H9 (cell line): Measurements from ENCODE around the gene INTS6L. TPM values are rescaled to one million over a fixed set of nuclear protein-coding genes. Genes with fewer than 3 reads are reported as not detected.

Experiments
- DNase-seq: peaks from one replicate; pipeline ENCODE4 v3.0.0-alpha.2; 2017
- H2AFZ ChIP-seq: one replicate; pipeline ENCODE4 v1.6.1; 2013; ENCODE audit warnings: mild to moderate bottlenecking, low read length, control low read depth, moderate library complexity
- H2AK5ac ChIP-seq: 2 replicates; pipeline ENCODE4 v1.6.1; 2013; ENCODE audit warnings: low read length, control low read depth, mixed read lengths; ENCODE audit not compliant: insufficient read length
- H2BK120ac ChIP-seq: one replicate; pipeline ENCODE4 v1.6.1; 2013; ENCODE audit warnings: low read depth, mild to moderate bottlenecking, low read length, control low read depth, inconsistent platforms; ENCODE audit not compliant: poor library complexity, severe bottlenecking
- H2BK12ac ChIP-seq: 2 replicates; pipeline ENCODE4 v1.6.1; 2013; ENCODE audit warnings: low read length, control low read depth, mixed read lengths, low read depth; ENCODE audit not compliant: insufficient read length
- H2BK15ac ChIP-seq: 2 replicates; pipeline ENCODE4 v1.6.1; 2013; ENCODE audit warnings: low read depth, low read length, control low read depth
- H2BK20ac ChIP-seq: one replicate; pipeline ENCODE4 v1.6.1; 2013; ENCODE audit warnings: low read depth, mild to moderate bottlenecking, low read length, control low read depth, inconsistent platforms; ENCODE audit not compliant: poor library complexity, severe bottlenecking
- H2BK5ac ChIP-seq: 2 replicates; pipeline ENCODE4 v1.6.1; 2013; ENCODE audit warnings: low read length, control low read depth, mixed read lengths; ENCODE audit not compliant: insufficient read length
- H3K14ac ChIP-seq: 2 replicates; pipeline ENCODE4 v1.6.1; 2013; ENCODE audit warnings: low read length, control low read depth; ENCODE audit not compliant: insufficient read depth
- H3K18ac ChIP-seq: 2 replicates; pipeline ENCODE4 v1.6.1; 2013; ENCODE audit warnings: low read depth, mild to moderate bottlenecking, mixed read lengths, low read length, control low read depth; ENCODE audit not compliant: insufficient read length
- H3K23ac ChIP-seq: 2 replicates; pipeline ENCODE4 v1.6.1; 2013; ENCODE audit warnings: low read length, control low read depth, mixed read lengths, low read depth; ENCODE audit not compliant: insufficient read length
- H3K23me2 ChIP-seq: 2 replicates; pipeline ENCODE4 v1.6.1; 2013; ENCODE audit warnings: low read depth, mild to moderate bottlenecking, mixed read lengths, low read length, control low read depth; ENCODE audit not compliant: insufficient read length, poor library complexity, severe bottlenecking
- H3K27ac ChIP-seq: 2 replicates; pipeline ENCODE4 v1.5.1; 2013; ENCODE audit warnings: low read length, control low read depth, mixed read lengths, low read depth; ENCODE audit not compliant: insufficient read length
- H3K27me3 ChIP-seq: 2 replicates; pipeline ENCODE4 v1.6.1; 2013; ENCODE audit warnings: low read length, control low read depth, inconsistent platforms; ENCODE audit not compliant: insufficient read depth
- H3K4ac ChIP-seq: 2 replicates; pipeline ENCODE4 v1.6.1; 2013; ENCODE audit warnings: low read depth, mild to moderate bottlenecking, control low read depth, inconsistent platforms, low read length, moderate library complexity
- H3K4me1 ChIP-seq: 2 replicates; pipeline ENCODE4 v1.6.1; 2013; ENCODE audit warnings: low read length, control low read depth, inconsistent platforms; ENCODE audit not compliant: insufficient read depth
- H3K4me2 ChIP-seq: 2 replicates; pipeline ENCODE4 v1.6.1; 2013; ENCODE audit warnings: low read length, control low read depth, mixed read lengths; ENCODE audit not compliant: insufficient read length, insufficient read depth
- H3K56ac ChIP-seq: 2 replicates; pipeline ENCODE4 v1.6.1; 2013; ENCODE audit warnings: low read depth, mild to moderate bottlenecking, mixed read lengths, low read length, control low read depth; ENCODE audit not compliant: insufficient read length
- H3K79me1 ChIP-seq: 2 replicates; pipeline ENCODE4 v1.6.1; 2013; ENCODE audit warnings: low read depth, mild to moderate bottlenecking, moderate library complexity, low read length, control low read depth, inconsistent platforms; ENCODE audit not compliant: insufficient read depth, poor library complexity, severe bottlenecking
- H3K79me2 ChIP-seq: 2 replicates; pipeline ENCODE4 v1.6.1; 2013; ENCODE audit warnings: low read length, control low read depth, inconsistent platforms; ENCODE audit not compliant: insufficient read depth
- H3K9ac ChIP-seq: 2 replicates; pipeline ENCODE4 v1.6.1; 2013; ENCODE audit warnings: low read length, control low read depth, mixed read lengths; ENCODE audit not compliant: insufficient read length; ENCODE audit errors: extremely low read depth
- H3K9me3 ChIP-seq: one replicate; pipeline ENCODE4 v1.6.1; 2013; ENCODE audit warnings: low read depth, low read length, inconsistent platforms; ENCODE audit not compliant: control insufficient read depth
- H3T11ph ChIP-seq: one replicate; pipeline ENCODE4 v1.6.1; 2013; ENCODE audit warnings: mild to moderate bottlenecking, low read length, control low read depth, inconsistent platforms
- H4K20me1 ChIP-seq: one replicate; pipeline ENCODE4 v1.6.1; 2013; ENCODE audit not compliant: control insufficient read depth, insufficient read length, insufficient read depth
- H4K5ac ChIP-seq: 2 replicates; pipeline ENCODE4 v1.6.1; 2013; ENCODE audit warnings: low read depth, mild to moderate bottlenecking, mixed read lengths, low read length, control low read depth; ENCODE audit not compliant: insufficient read length
- H4K8ac ChIP-seq: replicated peaks from 2 replicates; pipeline ENCODE4 v1.6.1; 2013; ENCODE audit warnings: low read length, control low read depth, mixed read lengths, low read depth; ENCODE audit not compliant: insufficient read length
- H4K91ac ChIP-seq: 2 replicates; pipeline ENCODE4 v1.6.1; 2013; ENCODE audit warnings: low read depth, mild to moderate bottlenecking, moderate library complexity, mixed read lengths, low read length, control low read depth; ENCODE audit not compliant: insufficient read length
- H3K27ac Mint-ChIP-seq, 3 experiments: 2 replicates in 2 of 3; 3 replicates in 1 of 3; pipeline ENCODE4 v1.8.0; 2020 to 2021; ENCODE audit warnings: mixed read lengths in 3 of 3, mild to moderate bottlenecking in 1 of 3, moderate library complexity in 1 of 3
- H3K27me3 Mint-ChIP-seq: 2 replicates; pipeline ENCODE4 v1.8.0; 2021; ENCODE audit warnings: low read depth, mild to moderate bottlenecking, moderate library complexity, mixed read lengths
- H3K36me3 Mint-ChIP-seq, 3 experiments: 2 replicates in 2 of 3; 3 replicates in 1 of 3; pipeline ENCODE4 v1.8.0; 2020 to 2021; ENCODE audit warnings: low read depth in 3 of 3, mixed read lengths in 3 of 3; ENCODE audit not compliant: insufficient read depth in 1 of 3
- H3K4me1 Mint-ChIP-seq, 2 experiments: 2 replicates each; pipeline ENCODE4 v1.8.0; 2020; ENCODE audit warnings: mixed read lengths in 2 of 2
- H3K4me3 Mint-ChIP-seq, 2 experiments: 2 replicates in 1 of 2; 3 replicates in 1 of 2; pipeline ENCODE4 v1.8.0; 2020 to 2021; ENCODE audit warnings: mild to moderate bottlenecking in 2 of 2, mixed read lengths in 2 of 2, moderate library complexity in 1 of 2
- H3K9me3 Mint-ChIP-seq, 2 experiments: 2 replicates in 1 of 2; 3 replicates in 1 of 2; pipeline ENCODE4 v1.8.0; 2020; ENCODE audit warnings: mild to moderate bottlenecking in 2 of 2, mixed read lengths in 2 of 2, moderate library complexity in 1 of 2
- CTCF ChIP-seq: fragments of 200-600 bp; sonication (generic); conservative IDR thresholded peaks from 3 replicates; pipeline ENCODE4 v1.8.0; 2021; ENCODE audit warnings: antibody characterized with exemption, mild to moderate bottlenecking
- WGBS: extraction: QIAGEN DNeasy Blood & Tissue Kit; methylation state at CpG from one replicate; pipeline ENCODE4 v1.1.7; 2013; ENCODE audit warnings: missing lambda C conversion rate, low lambda C conversion rate, mixed read lengths; ENCODE audit not compliant: insufficient read length; ENCODE audit errors: extremely low coverage; 5-methylcytosine and 5-hydroxymethylcytosine counted together
- total RNA-seq: library from RNA; stranded (reverse); gene quantifications from 2 replicates; pipeline ENCODE4 v1.2.1, GENCODE V29; 2021

INTS6L gene
- total RNA-seq, 1 experiment from 2014 or later, result 7.8 TPM

- H3K4me3 Mint-ChIP-seq, result no peak overlapping the region
Observed at GRCh38 chrX:135581496-135581895, 61.0 kb downstream of the INTS6L start.

More at GRCh38 chrX:135581496-135581895, 61.0 kb downstream of the INTS6L start:
- H3K9me3 Mint-ChIP-seq, result peaks cover 51 to 62% of the 10 kb centered on the region in 2 experiments
- no peak for TF ChIP-seq CTCF
- H3K4me1 Mint-ChIP-seq, result no peaks in the 10 kb centered on the region
- Histone ChIP-seq H3T11ph (no peak overlapping the region), H2BK120ac (no peak overlapping the region), H4K91ac (no peak overlapping the region), H3K79me2 (no peaks in the 10 kb centered on the region), H2AFZ (no peak overlapping the region), H3K4me1 (no peaks in the 10 kb centered on the region), H3K27me3 (no peaks in the 10 kb centered on the region), H3K23me2 (no peaks in the 10 kb centered on the region), H3K27ac (no peak overlapping the region), H3K56ac (no peak overlapping the region), H2BK20ac (no peak overlapping the region), H2BK5ac (no peak overlapping the region), H2AK5ac (no peak overlapping the region), H3K4ac (no peak overlapping the region), H4K20me1 (no peaks in the 10 kb centered on the region), H2BK15ac (no peak overlapping the region), H3K14ac (no peak overlapping the region), H2BK12ac (no peak overlapping the region), H3K23ac (no peak overlapping the region), H4K8ac (no peak overlapping the region), H3K18ac (no peak overlapping the region), H3K9ac (no peak overlapping the region), H4K5ac (no peak overlapping the region), H3K9me3 (peaks cover 38% of the 10 kb centered on the region), H3K79me1 (no peaks in the 10 kb centered on the region), H3K4me2 (no peak overlapping the region)
- no CpG with 5 or more reads among the region's 2 CpGs for WGBS
- H3K27ac Mint-ChIP-seq, result no peak overlapping the region
- peaks cover 7 to 36% (median 17%) of the 10 kb centered on the region in 3 experiments; a peak in 6 of 7 replicates for H3K36me3 Mint-ChIP-seq
- H3K27me3 Mint-ChIP-seq, result no peaks in the 10 kb centered on the region; the same call in 1 of the 2 replicates
- DNase-seq, result no peak
